Measurements from ENCODE around the gene LSS. TPM values are rescaled to one million over a fixed set of nuclear protein-coding genes. Genes with fewer than 3 reads are reported as not detected.

The LSS gene
- polyA plus RNA-seq, 1 donor (not counting 4 experiments of a cell fraction or from before 2014, with no cell fraction given), result 105 TPM

- H3K79me2 ChIP-seq (ENCODE audit: control insufficient read depth, insufficient read depth, low read length), result peaks cover 45% of the 10 kb centered on the region
- H3K36me3 ChIP-seq (ENCODE audit: control insufficient read depth in 2 of 2, extremely low read depth in 1 of 2, insufficient read depth in 2 of 2, low read length in 2 of 2), result peaks cover 55 to 57% of the 10 kb centered on the region in 2 experiments
These were observed 13.9 kb downstream of the LSS start for GRCh38 chr21:46214478-46215340.

GRCh38 chr21:46213620-46214286 is 14.8 kb downstream of the LSS start:
- H3K36me3 ChIP-seq (ENCODE audit: control insufficient read depth in 2 of 2, extremely low read depth in 1 of 2, insufficient read depth in 2 of 2, low read length in 2 of 2), result peaks cover 53 to 56% of the 10 kb centered on the region in 2 experiments

More at GRCh38 chr21:46214478-46215340, 13.9 kb downstream of the LSS start:
- TF ChIP-seq EZH2 (IDR thresholded peaks at IDR 0.05; ENCODE audit: low read length), result no peak
- TF ChIP-seq, protein P1, sequence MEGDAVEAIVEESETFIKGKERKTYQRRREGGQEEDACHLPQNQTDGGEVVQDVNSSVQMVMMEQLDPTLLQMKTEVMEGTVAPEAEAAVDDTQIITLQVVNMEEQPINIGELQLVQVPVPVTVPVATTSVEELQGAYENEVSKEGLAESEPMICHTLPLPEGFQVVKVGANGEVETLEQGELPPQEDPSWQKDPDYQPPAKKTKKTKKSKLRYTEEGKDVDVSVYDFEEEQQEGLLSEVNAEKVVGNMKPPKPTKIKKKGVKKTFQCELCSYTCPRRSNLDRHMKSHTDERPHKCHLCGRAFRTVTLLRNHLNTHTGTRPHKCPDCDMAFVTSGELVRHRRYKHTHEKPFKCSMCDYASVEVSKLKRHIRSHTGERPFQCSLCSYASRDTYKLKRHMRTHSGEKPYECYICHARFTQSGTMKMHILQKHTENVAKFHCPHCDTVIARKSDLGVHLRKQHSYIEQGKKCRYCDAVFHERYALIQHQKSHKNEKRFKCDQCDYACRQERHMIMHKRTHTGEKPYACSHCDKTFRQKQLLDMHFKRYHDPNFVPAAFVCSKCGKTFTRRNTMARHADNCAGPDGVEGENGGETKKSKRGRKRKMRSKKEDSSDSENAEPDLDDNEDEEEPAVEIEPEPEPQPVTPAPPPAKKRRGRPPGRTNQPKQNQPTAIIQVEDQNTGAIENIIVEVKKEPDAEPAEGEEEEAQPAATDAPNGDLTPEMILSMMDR (optimal IDR thresholded peaks at IDR 0.05 in 1 of 3, IDR thresholded peaks at IDR 0.05 in 1 of 3, conservative IDR thresholded peaks at IDR 0.05 in 1 of 3; ENCODE audit: extremely low read depth in 1 of 3, insufficient read depth in 2 of 3, low read length in 3 of 3), result no peak
- no peak overlapping the region for H3K4me3 ChIP-seq (ENCODE audit: control insufficient read depth in 2 of 3, extremely low read depth in 1 of 3, insufficient read depth in 2 of 3, low read depth in 1 of 3, low read length in 3 of 3)
- no peaks in the 10 kb centered on the region for H3K9me1 ChIP-seq (ENCODE audit: control insufficient read depth, extremely low read depth, insufficient read depth, low read length)
- FAIRE-seq, result no peak
- DNase-seq (ENCODE audit: low read depth, low spot score), result no peak
- H2AFZ ChIP-seq (ENCODE audit: control insufficient read depth, low read length), result no peak overlapping the region
- H3K27me3 ChIP-seq (ENCODE audit: control insufficient read depth, extremely low read depth, insufficient read depth, low read length), result no peaks in the 10 kb centered on the region
- H3K27ac ChIP-seq (ENCODE audit: control insufficient read depth, insufficient read depth, low read length), result no peak overlapping the region
- H3K9me3 ChIP-seq (ENCODE audit: control insufficient read depth, low read depth, low read length), result no peaks in the 10 kb centered on the region
- H3K4me1 ChIP-seq (ENCODE audit: control insufficient read depth, extremely low read depth, insufficient read depth, low read length), result no peaks in the 10 kb centered on the region
- H3K4me2 ChIP-seq (ENCODE audit: control insufficient read depth, extremely low read depth, insufficient read depth, low read depth, low read length), result no peak overlapping the region
- H3K9ac ChIP-seq (ENCODE audit: control insufficient read depth, extremely low read depth, insufficient read depth, low read length), result no peak overlapping the region
- dilution Hi-C loops (cut with MboI; ENCODE audit: extremely low pct_ligation_motif_present, low sequenced_read_pairs), result no loop called here
- H4K20me1 ChIP-seq (ENCODE audit: control insufficient read depth, extremely low read depth, insufficient read depth, low read length), result peaks cover 22% of the 10 kb centered on the region

More at GRCh38 chr21:46213620-46214286, 14.8 kb downstream of the LSS start:
- H3K4me2 ChIP-seq (ENCODE audit: control insufficient read depth, extremely low read depth, insufficient read depth, low read depth, low read length), result no peak overlapping the region
- dilution Hi-C loops (cut with MboI; ENCODE audit: extremely low pct_ligation_motif_present, low sequenced_read_pairs), result no loop called here
- TF ChIP-seq, protein P1 (optimal IDR thresholded peaks at IDR 0.05 in 1 of 3, IDR thresholded peaks at IDR 0.05 in 1 of 3, conservative IDR thresholded peaks at IDR 0.05 in 1 of 3; ENCODE audit: extremely low read depth in 1 of 3, insufficient read depth in 2 of 3, low read length in 3 of 3), result no peak
- TF ChIP-seq EZH2 (IDR thresholded peaks at IDR 0.05; ENCODE audit: low read length), result no peak
- no peaks in the 10 kb centered on the region for H3K9me1 ChIP-seq (ENCODE audit: control insufficient read depth, extremely low read depth, insufficient read depth, low read length)
- peaks cover 37% of the 10 kb centered on the region for H3K79me2 ChIP-seq (ENCODE audit: control insufficient read depth, insufficient read depth, low read length)
- peaks cover 22% of the 10 kb centered on the region for H4K20me1 ChIP-seq (ENCODE audit: control insufficient read depth, extremely low read depth, insufficient read depth, low read length)
- H3K4me1 ChIP-seq (ENCODE audit: control insufficient read depth, extremely low read depth, insufficient read depth, low read length), result no peaks in the 10 kb centered on the region
- DNase-seq (ENCODE audit: low read depth, low spot score) (no peak), FAIRE-seq (no peak)
- H3K4me3 ChIP-seq (ENCODE audit: control insufficient read depth in 2 of 3, extremely low read depth in 1 of 3, insufficient read depth in 2 of 3, low read depth in 1 of 3, low read length in 3 of 3), result no peak overlapping the region
- no peak overlapping the region for H3K27ac ChIP-seq (ENCODE audit: control insufficient read depth, insufficient read depth, low read length)
- H2AFZ ChIP-seq (ENCODE audit: control insufficient read depth, low read length), result no peak overlapping the region
- H3K27me3 ChIP-seq (ENCODE audit: control insufficient read depth, extremely low read depth, insufficient read depth, low read length), result no peaks in the 10 kb centered on the region
- H3K9ac ChIP-seq (ENCODE audit: control insufficient read depth, extremely low read depth, insufficient read depth, low read length), result no peak overlapping the region
- no peaks in the 10 kb centered on the region for H3K9me3 ChIP-seq (ENCODE audit: control insufficient read depth, low read depth, low read length)
